PC-9 (cell line): Measurements from ENCODE around the gene FNDC3B.

Experiments
- CTCF ChIP-seq: fragments of 200-600 bp; sonication (generic); conservative IDR thresholded peaks from 2 replicates; pipeline ENCODE4 v1.6.1; 2017; ENCODE audit warnings: mixed run types, antibody characterized with exemption, mild to moderate bottlenecking, moderate library complexity
- EZH2 ChIP-seq: fragments of 200-600 bp; sonication (generic); IDR thresholded peaks from 2 replicates; pipeline ENCODE4 v1.8.0; 2017; ENCODE audit warnings: antibody characterized with exemption, low read depth

- no peak for TF ChIP-seq CTCF
- TF ChIP-seq EZH2, result no peak
These were observed 137.7 kb downstream of the FNDC3B start for GRCh38 chr3:172177046-172177445.
